HepG2 (cell line): Measurements from ENCODE around the gene ANKS1B.

Source experiments
- ZBTB8A ChIP-seq: sonication (generic); formaldehyde crosslinking; IDR thresholded peaks from 2 replicates; pipeline ENCODE4 v1.4.0; 2020; ENCODE audit warnings: mild to moderate bottlenecking, low read depth, missing genetic modification reagents, borderline replicate concordance
- TF ChIP-seq, protein P1 (sequence below), 2 experiments: sonication (generic) in 1 of 2; formaldehyde crosslinking in 1 of 2; IDR thresholded peaks; 2 replicates each; pipeline versions ENCODE4 v1.5.1 to v1.6.1; 2011 to 2020; ENCODE audit warnings: borderline replicate concordance in 1 of 2, low read depth in 1 of 2, low read length in 1 of 2, mild to moderate bottlenecking in 1 of 2, missing genetic modification reagents in 1 of 2, moderate library complexity in 1 of 2
- TF ChIP-seq, protein P2 (sequence below): sonication (generic); formaldehyde crosslinking; IDR thresholded peaks from 2 replicates; pipeline ENCODE4 v1.4.0; 2020; ENCODE audit warnings: missing genetic modification reagents

DNA sequence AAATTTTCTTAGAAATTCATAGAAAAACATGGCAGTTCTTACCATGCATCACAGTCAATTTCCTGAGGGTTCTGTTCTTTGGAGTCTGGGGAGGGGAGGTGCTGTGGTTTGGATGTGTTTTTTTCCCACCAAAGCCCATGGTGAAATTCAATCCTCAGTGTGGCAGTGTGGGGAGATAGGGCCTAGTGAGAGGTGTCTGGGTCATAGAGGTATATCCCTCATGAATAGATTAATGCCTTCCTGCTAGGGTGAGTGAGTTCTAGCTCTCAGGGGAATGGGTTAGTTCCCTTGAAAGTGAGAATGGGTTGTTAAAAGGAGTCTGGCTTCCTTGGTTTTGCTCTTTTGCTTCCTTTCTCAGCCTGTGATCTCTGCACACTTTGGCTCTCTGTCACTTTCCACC is 1061.9 kb downstream of the ANKS1B start:
- TF ChIP-seq, protein P1, sequence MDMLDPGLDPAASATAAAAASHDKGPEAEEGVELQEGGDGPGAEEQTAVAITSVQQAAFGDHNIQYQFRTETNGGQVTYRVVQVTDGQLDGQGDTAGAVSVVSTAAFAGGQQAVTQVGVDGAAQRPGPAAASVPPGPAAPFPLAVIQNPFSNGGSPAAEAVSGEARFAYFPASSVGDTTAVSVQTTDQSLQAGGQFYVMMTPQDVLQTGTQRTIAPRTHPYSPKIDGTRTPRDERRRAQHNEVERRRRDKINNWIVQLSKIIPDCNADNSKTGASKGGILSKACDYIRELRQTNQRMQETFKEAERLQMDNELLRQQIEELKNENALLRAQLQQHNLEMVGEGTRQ (IDR thresholded peaks at IDR 0.05; ENCODE audit: low read depth, low read length), result no peak
- TF ChIP-seq, protein P1 (CRISPR knock-in tag; IDR thresholded peaks at IDR 0.05; ENCODE audit: borderline replicate concordance), result no peak
- TF ChIP-seq, protein P2, sequence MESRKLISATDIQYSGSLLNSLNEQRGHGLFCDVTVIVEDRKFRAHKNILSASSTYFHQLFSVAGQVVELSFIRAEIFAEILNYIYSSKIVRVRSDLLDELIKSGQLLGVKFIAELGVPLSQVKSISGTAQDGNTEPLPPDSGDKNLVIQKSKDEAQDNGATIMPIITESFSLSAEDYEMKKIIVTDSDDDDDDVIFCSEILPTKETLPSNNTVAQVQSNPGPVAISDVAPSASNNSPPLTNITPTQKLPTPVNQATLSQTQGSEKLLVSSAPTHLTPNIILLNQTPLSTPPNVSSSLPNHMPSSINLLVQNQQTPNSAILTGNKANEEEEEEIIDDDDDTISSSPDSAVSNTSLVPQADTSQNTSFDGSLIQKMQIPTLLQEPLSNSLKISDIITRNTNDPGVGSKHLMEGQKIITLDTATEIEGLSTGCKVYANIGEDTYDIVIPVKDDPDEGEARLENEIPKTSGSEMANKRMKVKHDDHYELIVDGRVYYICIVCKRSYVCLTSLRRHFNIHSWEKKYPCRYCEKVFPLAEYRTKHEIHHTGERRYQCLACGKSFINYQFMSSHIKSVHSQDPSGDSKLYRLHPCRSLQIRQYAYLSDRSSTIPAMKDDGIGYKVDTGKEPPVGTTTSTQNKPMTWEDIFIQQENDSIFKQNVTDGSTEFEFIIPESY (CRISPR knock-in tag), result no peak
- no peak for TF ChIP-seq ZBTB8A (CRISPR knock-in tag)
